Measurements from ENCODE around the gene IFNW1. TPM values are rescaled to one million over a fixed set of nuclear protein-coding genes. Genes with fewer than 3 reads are reported as not detected.
"Not testable (repeated sequence)": the region's sequence is repeated elsewhere in the genome, so short reads cannot be mapped to it uniquely, and the experiment has no call there.

The IFNW1 gene
- not detected for total RNA-seq
- not detected for polyA plus RNA-seq

DNA sequence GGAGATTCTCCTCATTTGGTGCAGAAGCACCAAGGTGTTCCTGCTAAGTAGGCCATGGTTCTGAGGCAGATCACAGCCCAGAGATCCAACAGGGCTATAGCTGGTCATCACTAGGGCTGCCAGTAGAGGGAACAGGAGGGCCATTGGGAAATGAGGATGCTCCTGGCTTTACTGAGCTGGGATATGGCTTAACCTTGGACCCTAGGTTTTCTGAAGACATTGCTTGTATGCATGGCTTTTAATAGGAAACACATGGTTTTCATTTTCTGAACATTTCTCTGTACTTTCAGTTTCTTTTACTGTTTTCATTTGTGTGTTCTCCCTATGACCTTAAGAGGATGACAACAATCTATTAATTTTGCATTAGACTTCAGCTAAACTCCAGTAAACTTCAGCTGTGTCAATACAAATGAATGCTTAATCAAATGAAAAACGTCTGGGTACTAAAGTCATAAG lies at the start of gene IFNW1:
IFNW1 (minus strand) TSS at position 406 of the 456 bp plus-strand sequence; CDS start at position 144, 262 bp downstream.
- no peak within 1 kb of the TSS for H3K27ac ChIP-seq
- WGBS, 2 donors, result 14 to 47% methylated on average over 1 of the region's 1 CpG
- H3K9me3 ChIP-seq, result no peaks in the 10 kb centered on the region
- intact Hi-C loops (cut with DNase I), result no loop called here
- TF ChIP-seq POLR2AphosphoS5 (IDR thresholded peaks at IDR 0.05) (no peak), POLR2A (IDR thresholded peaks at IDR 0.05) (no peak)
- no peaks in the 10 kb centered on the region for H3K27me3 ChIP-seq
- H3K4me1 ChIP-seq, result no peaks in the 10 kb centered on the region
- H3K4me3 ChIP-seq, result no peak within 1 kb of the TSS
- no peak for DNase-seq
- no peaks in the 10 kb centered on the region for H3K36me3 ChIP-seq

DNA sequence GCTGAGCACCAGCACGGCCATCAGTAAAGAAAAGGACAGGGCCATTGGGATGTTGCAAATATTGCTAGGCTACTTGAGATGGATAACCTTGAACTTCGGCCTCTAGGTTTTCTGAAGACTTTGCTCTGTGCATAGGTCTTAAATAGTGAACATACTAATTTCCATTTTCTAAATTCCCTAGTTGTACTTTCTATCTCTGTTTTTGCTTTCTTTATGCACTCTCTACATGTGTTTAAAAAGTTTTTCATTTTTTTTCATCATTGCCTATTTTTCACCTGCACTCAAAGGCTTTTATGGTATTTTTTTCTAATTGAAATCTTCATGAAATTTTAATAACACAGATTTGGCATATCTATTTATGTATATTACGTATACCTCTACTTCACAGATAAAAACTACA lies 45.9 kb upstream of the IFNW1 start, which contains the start of gene IFNA4:
IFNA4 (minus strand) TSS at position 101 of the 400 bp plus-strand sequence; CDS start at position 45, 56 bp downstream.
- H3K4me1 ChIP-seq; H3K27ac ChIP-seq; intact Hi-C loops (cut with DNase I); DNase-seq; H3K9me3 ChIP-seq; H3K36me3 ChIP-seq; H3K27me3 ChIP-seq; H3K4me3 ChIP-seq: not testable (repeated sequence)
- WGBS, 2 donors, result 81 to 89% methylated on average over 3 of the region's 3 CpGs

DNA sequence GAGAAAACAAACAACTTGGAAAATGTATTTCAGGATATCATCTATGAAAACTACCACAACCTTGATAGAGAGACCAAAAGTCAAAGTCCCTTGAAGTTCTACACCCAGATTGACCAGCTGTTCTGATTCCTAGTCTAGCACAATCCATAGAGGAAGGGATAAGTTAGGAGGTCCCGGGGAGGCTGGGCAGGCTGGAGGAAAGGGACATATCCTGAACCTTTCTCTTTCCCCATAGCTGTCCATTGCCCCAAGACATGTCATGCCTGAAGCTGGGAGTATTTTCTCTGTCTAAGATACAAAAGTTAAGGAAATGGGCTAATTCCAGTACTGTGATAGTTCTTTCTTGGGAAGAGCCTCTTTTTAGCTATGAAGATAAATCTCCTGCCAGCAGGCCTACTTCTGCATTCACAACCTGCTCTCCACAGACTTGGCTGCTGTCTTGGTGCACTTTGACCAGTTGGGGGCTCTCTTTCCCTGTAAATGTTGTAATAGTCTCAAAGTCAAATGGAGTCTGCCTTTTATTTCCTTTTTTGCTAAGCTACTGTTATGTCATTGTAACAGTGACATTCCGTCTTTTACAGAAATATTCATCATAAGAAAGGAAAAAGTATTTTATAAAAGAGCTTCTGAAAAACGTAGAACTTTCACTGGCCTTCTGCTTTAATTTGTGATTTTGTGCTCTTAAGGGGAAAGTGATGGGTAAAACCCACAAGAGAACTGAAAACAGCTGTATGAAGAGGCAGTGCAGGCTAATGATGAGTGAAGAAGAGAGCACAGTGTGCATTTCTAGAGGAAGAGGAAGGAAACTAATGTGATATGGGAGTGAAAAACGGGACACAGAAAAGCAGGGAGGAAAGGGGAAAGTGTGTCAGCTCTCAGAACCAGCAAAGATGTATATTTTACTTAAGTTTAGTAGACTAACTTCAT lies 41.4 kb upstream of the IFNW1 start:
- intact Hi-C loops (cut with DNase I); DNase-seq; H3K36me3 ChIP-seq; H3K4me3 ChIP-seq; H3K9me3 ChIP-seq; H3K27me3 ChIP-seq; H3K27ac ChIP-seq; H3K4me1 ChIP-seq: not testable (repeated sequence)
- TF ChIP-seq, protein P1, sequence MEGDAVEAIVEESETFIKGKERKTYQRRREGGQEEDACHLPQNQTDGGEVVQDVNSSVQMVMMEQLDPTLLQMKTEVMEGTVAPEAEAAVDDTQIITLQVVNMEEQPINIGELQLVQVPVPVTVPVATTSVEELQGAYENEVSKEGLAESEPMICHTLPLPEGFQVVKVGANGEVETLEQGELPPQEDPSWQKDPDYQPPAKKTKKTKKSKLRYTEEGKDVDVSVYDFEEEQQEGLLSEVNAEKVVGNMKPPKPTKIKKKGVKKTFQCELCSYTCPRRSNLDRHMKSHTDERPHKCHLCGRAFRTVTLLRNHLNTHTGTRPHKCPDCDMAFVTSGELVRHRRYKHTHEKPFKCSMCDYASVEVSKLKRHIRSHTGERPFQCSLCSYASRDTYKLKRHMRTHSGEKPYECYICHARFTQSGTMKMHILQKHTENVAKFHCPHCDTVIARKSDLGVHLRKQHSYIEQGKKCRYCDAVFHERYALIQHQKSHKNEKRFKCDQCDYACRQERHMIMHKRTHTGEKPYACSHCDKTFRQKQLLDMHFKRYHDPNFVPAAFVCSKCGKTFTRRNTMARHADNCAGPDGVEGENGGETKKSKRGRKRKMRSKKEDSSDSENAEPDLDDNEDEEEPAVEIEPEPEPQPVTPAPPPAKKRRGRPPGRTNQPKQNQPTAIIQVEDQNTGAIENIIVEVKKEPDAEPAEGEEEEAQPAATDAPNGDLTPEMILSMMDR (IDR thresholded peaks at IDR 0.05), result peak in 1 of 4 experiments; percentile 11
- WGBS, 2 donors, result 43 to 44% methylated on average over 4 of the region's 4 CpGs

DNA sequence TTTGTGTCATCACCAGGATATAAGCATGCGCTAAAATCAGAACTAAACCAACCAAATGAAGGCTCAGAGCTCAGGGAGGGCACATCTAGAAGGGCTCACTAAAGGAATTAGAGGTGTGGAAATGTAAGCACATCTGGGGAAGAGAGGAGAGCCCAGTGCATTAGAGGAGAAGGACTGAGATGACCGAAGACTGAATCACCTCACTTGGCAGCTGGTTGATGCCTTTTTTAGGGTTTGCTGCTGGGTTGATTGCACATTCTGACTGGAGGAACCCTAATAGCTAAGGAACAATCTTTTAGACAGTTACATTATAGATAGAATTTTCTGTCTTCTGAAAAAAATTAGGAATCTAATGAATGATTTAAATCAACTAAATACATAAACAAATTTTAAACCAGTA lies 33.0 kb upstream of the IFNW1 start:
- Histone ChIP-seq H3K4me3 (no peak overlapping the region), H3K27me3 (no peaks in the 10 kb centered on the region), H3K4me1 (no peaks in the 10 kb centered on the region), H3K36me3 (no peaks in the 10 kb centered on the region), H3K27ac (no peak overlapping the region), H3K9me3 (no peaks in the 10 kb centered on the region)
- no peak for DNase-seq
- WGBS, 2 donors, result 79 to 87% methylated on average over 2 of the region's 2 CpGs
- intact Hi-C loops (cut with DNase I), result no loop called here
- TF ChIP-seq EP300 (IDR thresholded peaks at IDR 0.05) (no peak), POLR2AphosphoS5 (IDR thresholded peaks at IDR 0.05) (no peak), POLR2A (IDR thresholded peaks at IDR 0.05) (no peak)
- TF ChIP-seq, protein P1 (IDR thresholded peaks at IDR 0.05), result no peak

DNA sequence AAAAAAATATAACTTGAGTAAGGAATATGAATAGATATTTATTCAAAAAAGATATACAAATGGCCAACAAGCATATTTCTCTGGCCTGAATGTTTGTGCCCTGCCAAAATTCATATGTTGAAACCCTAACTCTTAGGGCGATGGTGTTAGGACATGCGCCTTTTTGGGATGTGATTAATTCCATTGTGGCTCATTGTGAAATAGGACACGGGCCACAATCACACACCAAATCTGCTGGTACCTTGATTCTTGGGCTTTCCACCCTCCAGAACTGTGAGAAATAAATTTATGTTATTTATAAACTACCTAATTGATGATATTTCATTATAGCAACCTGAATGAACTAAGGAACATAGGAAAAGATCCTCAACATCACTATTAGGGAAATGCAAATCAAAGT lies 30.5 kb upstream of the IFNW1 start:
- H3K36me3 ChIP-seq, result no peaks in the 10 kb centered on the region
- no peaks in the 10 kb centered on the region for H3K9me3 ChIP-seq
- H3K4me3 ChIP-seq, result no peak overlapping the region
- no peak overlapping the region for H3K27ac ChIP-seq
- no peak for TF ChIP-seq EP300 (IDR thresholded peaks at IDR 0.05)
- TF ChIP-seq POLR2A (IDR thresholded peaks at IDR 0.05), result no peak
- TF ChIP-seq POLR2AphosphoS5 (IDR thresholded peaks at IDR 0.05), result no peak
- TF ChIP-seq, protein P1 (IDR thresholded peaks at IDR 0.05), result no peak
- intact Hi-C loops (cut with DNase I), result no loop called here
- 83 to 87% methylated on average over 3 of the region's 3 CpGs for WGBS, 2 donors
- no peaks in the 10 kb centered on the region for H3K4me1 ChIP-seq
- no peaks in the 10 kb centered on the region for H3K27me3 ChIP-seq
- DNase-seq, result no peak
